A549 (cell line): ENCODE results near the gene DOK7. TPM values are rescaled to one million over a fixed set of nuclear protein-coding genes. Genes with fewer than 3 reads are reported as not detected.

Source experiments
- ATAC-seq, 2 experiments: fragments of 200-7000 bp in 1 of 2; fragments of >200 bp in 1 of 2; cut with Nextera tagmentation in 1 of 2; cut with Tn5 transposase in 1 of 2; 3 replicates each; pipeline versions ENCODE4 v1.8.0 to v1.9.1; 2018 to 2020; ENCODE audit warnings: mild to moderate bottlenecking in 1 of 2, moderate library complexity in 1 of 2
- CTCF ChIA-PET: fragments of 300-600 bp; sonication (Branson Sonifier 250); formaldehyde crosslinking; extraction: SDS; loops from one replicate; lab custom pipeline; 2021; ENCODE audit warnings: antibody characterized with exemption, inconsistent platforms; lab: Yijun Ruan, JAX
- POLR2A ChIA-PET: fragments of 350-600 bp; formaldehyde crosslinking; extraction: SDS; loops from one replicate; lab custom pipeline; 2021; ENCODE audit warnings: antibody characterized with exemption, inconsistent platforms; lab: Yijun Ruan, JAX
- DNase-seq, 2 experiments: peaks; one replicate each; pipeline versions ENCODE4 v3.0.0 to v3.0.0-alpha.2; 2011 to 2016; ENCODE audit warnings: low read depth in 1 of 2, low spot score in 1 of 2
- FAIRE-seq: peaks from 2 replicates; lab custom pipeline; 2011; peaks lifted over from hg19 to GRCh38; lab: Jason Lieb, UNC
- H3K27ac ChIP-seq, 2 experiments: fragments of >200 bp; sonication (Bioruptor Twin); formaldehyde crosslinking; 3 replicates each; pipeline ENCODE4 v1.5.1; 2016 to 2017
- H3K4me1 ChIP-seq: fragments of >200 bp; sonication (Bioruptor Twin); formaldehyde crosslinking; 3 replicates; pipeline ENCODE4 v1.6.1; 2016
- H3K4me2 ChIP-seq: fragments of >200 bp; sonication (Bioruptor Twin); formaldehyde crosslinking; 3 replicates; pipeline ENCODE4 v1.6.1; 2016
- H3K4me3 ChIP-seq: fragments of >200 bp; sonication (Bioruptor Twin); formaldehyde crosslinking; 3 replicates; pipeline ENCODE4 v1.5.1; 2016
- H3K9me3 ChIP-seq: fragments of >200 bp; sonication (Bioruptor Twin); formaldehyde crosslinking; 3 replicates; pipeline ENCODE4 v1.6.1; 2016
- ATOH8 ChIP-seq: fragments of 250-450 bp; sonication (Bioruptor Pico); IDR thresholded peaks from 2 replicates; pipeline ENCODE4 v1.5.0; 2020; ENCODE audit warnings: low read depth, mild to moderate bottlenecking, moderate library complexity
- BCL3 ChIP-seq: fragments of >200 bp; sonication (Bioruptor Twin); formaldehyde crosslinking; IDR thresholded peaks from 3 replicates; pipeline ENCODE4 v1.6.1; 2016
- BHLHE40 ChIP-seq: IDR thresholded peaks from 2 replicates; pipeline ENCODE4 v1.6.1; 2012; ENCODE audit warnings: low read depth, low read length, inconsistent platforms
- CEBPB ChIP-seq, 2 experiments: fragments of >200 bp in 1 of 2; sonication (Bioruptor Twin) in 1 of 2; formaldehyde crosslinking in 1 of 2; IDR thresholded peaks; 2 replicates each; pipeline ENCODE4 v1.6.1; 2012 to 2016
- CHD4 ChIP-seq: fragments of 200-600 bp; sonication (generic); IDR thresholded peaks from 2 replicates; pipeline ENCODE4 v1.6.1; 2016; ENCODE audit warnings: antibody characterized with exemption, mild to moderate bottlenecking, borderline replicate concordance
- E2F6 ChIP-seq: IDR thresholded peaks from 2 replicates; pipeline ENCODE4 v1.6.1; 2012; ENCODE audit warnings: low read depth, borderline replicate concordance
- FOSB ChIP-seq: fragments of 250-450 bp; sonication (Bioruptor Pico); IDR thresholded peaks from 2 replicates; pipeline ENCODE4 v1.5.0; 2020; ENCODE audit warnings: mild to moderate bottlenecking, moderate library complexity
- GATA3 ChIP-seq: IDR thresholded peaks from 2 replicates; pipeline ENCODE4 v1.6.1; 2012; ENCODE audit warnings: borderline replicate concordance
- HEYL ChIP-seq: fragments of 250-450 bp; sonication (Bioruptor Pico); IDR thresholded peaks from 2 replicates; pipeline ENCODE4 v1.8.0; 2021; ENCODE audit warnings: mild to moderate bottlenecking, moderate library complexity
- HOXB13 ChIP-seq: fragments of 250-450 bp; sonication (Bioruptor Pico); IDR thresholded peaks from 2 replicates; pipeline ENCODE4 v1.5.0; 2020; ENCODE audit warnings: low read depth, mild to moderate bottlenecking, moderate library complexity
- JUN ChIP-seq, 2 experiments: fragments of >200 bp; sonication (Bioruptor Twin); formaldehyde crosslinking; IDR thresholded peaks; 2 replicates in 1 of 2; 3 replicates in 1 of 2; pipeline ENCODE4 v1.6.1; 2016 to 2017
- JUNB ChIP-seq: fragments of >200 bp; sonication (Bioruptor Twin); formaldehyde crosslinking; IDR thresholded peaks from 2 replicates; pipeline ENCODE4 v1.6.1; 2016
- MAZ ChIP-seq: fragments of 150-350 bp; IDR thresholded peaks from 2 replicates; pipeline ENCODE4 v1.6.1; 2014; ENCODE audit warnings: antibody characterized with exemption, low read depth, low read length, borderline replicate concordance
- PHF8 ChIP-seq: fragments of 200-600 bp; sonication (generic); IDR thresholded peaks from 2 replicates; pipeline ENCODE4 v1.6.1; 2016; ENCODE audit warnings: low read depth, mild to moderate bottlenecking, antibody characterized with exemption, moderate library complexity, borderline replicate concordance
- POLR2A ChIP-seq: IDR thresholded peaks from 2 replicates; pipeline ENCODE4 v1.6.1; 2012; ENCODE audit warnings: mild to moderate bottlenecking, low read length
- POLR2AphosphoS2 ChIP-seq: conservative IDR thresholded peaks from 2 replicates; pipeline ENCODE4 v1.6.1; 2012; ENCODE audit warnings: low read length, improper control_type of control experiment, inconsistent platforms
- RARB ChIP-seq: fragments of 250-450 bp; sonication (Bioruptor Pico); IDR thresholded peaks from 2 replicates; pipeline ENCODE4 v1.8.0; 2021; ENCODE audit warnings: mild to moderate bottlenecking, moderate library complexity
- RCOR1 ChIP-seq: fragments of 150-350 bp; IDR thresholded peaks from 2 replicates; pipeline ENCODE4 v1.6.1; 2014; ENCODE audit warnings: antibody characterized with exemption, low read length, low read depth
- REST ChIP-seq: fragments of 200-600 bp; sonication (generic); IDR thresholded peaks from 2 replicates; pipeline ENCODE4 v1.6.1; 2016; ENCODE audit warnings: antibody characterized with exemption, mild to moderate bottlenecking, moderate library complexity
- RFX5 ChIP-seq: fragments of 450-650 bp; IDR thresholded peaks from 2 replicates; pipeline ENCODE4 v1.7.1; 2014; ENCODE audit warnings: antibody characterized with exemption, mild to moderate bottlenecking, moderate library complexity
- ZC3H11A ChIP-seq: fragments of 450-650 bp; IDR thresholded peaks from 2 replicates; pipeline ENCODE4 v1.6.1; 2014; ENCODE audit warnings: antibody characterized with exemption, mild to moderate bottlenecking
- ZNF302 ChIP-seq: fragments of 250-450 bp; sonication (Bioruptor Pico); IDR thresholded peaks from 2 replicates; pipeline ENCODE4 v1.9.0; 2021; ENCODE audit warnings: inconsistent platforms, mild to moderate bottlenecking, moderate library complexity
- ZSCAN20 ChIP-seq: fragments of 250-450 bp; sonication (Bioruptor Pico); IDR thresholded peaks from 2 replicates; pipeline ENCODE4 v1.8.0; 2022; ENCODE audit warnings: mild to moderate bottlenecking, moderate library complexity
- WGBS: methylation state at CpG from one replicate; pipeline ENCODE4 v1.1.6; 2017; ENCODE audit errors: missing lambda C conversion rate; 5-methylcytosine and 5-hydroxymethylcytosine counted together
- polyA plus RNA-seq, 4 experiments: library from polyadenylated mRNA; depleted of rRNA in 3 of 4; stranded (reverse); fragments of >200 nt; fragmentation: RNase III in 1 of 4; extraction: RNeasy Plus Mini Kit Qiagen cat#74134 plus additional on column Dnase treatment in 1 of 4; gene quantifications; 2 replicates in 3 of 4; 3 replicates in 1 of 4; pipeline ENCODE4 v1.2.3, GENCODE V29; 2011 to 2017

Gene DOK7
- polyA plus RNA-seq, 2 of the 4 experiments (the other 2 are of a cell fraction) = 0.17 to 0.21 TPM

DNA sequence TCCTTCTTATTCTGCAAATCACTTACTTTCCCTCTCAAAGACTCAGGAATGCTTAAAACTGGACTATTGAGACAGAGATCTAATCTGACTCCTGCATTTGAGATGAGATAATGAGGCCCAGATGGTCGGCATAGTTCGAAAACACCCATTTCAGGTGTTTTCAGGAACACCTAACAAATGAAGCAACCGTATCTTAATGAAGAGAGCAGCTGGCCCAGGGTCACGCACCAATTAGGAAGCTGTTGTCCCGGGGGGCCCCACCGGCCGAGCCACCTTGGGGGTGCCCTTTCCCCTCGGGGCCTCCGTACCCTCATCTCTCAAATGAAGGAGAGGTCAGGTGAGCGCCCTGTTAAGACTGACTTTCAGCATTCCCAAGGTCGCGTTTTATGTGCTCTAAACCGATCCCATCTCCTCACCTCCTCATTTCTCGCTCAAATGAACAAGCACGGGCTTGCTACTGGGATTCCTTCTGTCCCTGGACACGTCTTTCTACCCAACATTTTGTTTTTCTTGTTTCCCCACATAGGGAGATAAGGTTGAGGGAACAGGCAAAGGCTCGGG, 68.3 kb downstream of the DOK7 start:
- no peak for TF ChIP-seq ATOH8 (CRISPR knock-in tag)
- TF ChIP-seq FOSB (CRISPR knock-in tag) = no peak
- TF ChIP-seq ZNF302 (CRISPR knock-in tag) = no peak
- no peak for TF ChIP-seq ZC3H11A
- TF ChIP-seq BHLHE40 = no peak
- Histone ChIP-seq H3K4me1 (peaks cover 8% of the 10 kb centered on the region; the same call in 2 of the 3 replicates), H3K27ac (peak overlapping the region; percentile 87 to 93), H3K4me3 (peak overlapping the region; percentile 92), H3K4me2 (peak overlapping the region; percentile 96), H3K9me3 (no peaks in the 10 kb centered on the region)
- FAIRE-seq = no peak
- ChIA-PET POLR2A (no interaction called here), CTCF (no interaction called here)
- no peak for DNase-seq
- ATAC-seq = no peak
- WGBS = 34% methylated on average over 17 of the region's 17 CpGs

DNA sequence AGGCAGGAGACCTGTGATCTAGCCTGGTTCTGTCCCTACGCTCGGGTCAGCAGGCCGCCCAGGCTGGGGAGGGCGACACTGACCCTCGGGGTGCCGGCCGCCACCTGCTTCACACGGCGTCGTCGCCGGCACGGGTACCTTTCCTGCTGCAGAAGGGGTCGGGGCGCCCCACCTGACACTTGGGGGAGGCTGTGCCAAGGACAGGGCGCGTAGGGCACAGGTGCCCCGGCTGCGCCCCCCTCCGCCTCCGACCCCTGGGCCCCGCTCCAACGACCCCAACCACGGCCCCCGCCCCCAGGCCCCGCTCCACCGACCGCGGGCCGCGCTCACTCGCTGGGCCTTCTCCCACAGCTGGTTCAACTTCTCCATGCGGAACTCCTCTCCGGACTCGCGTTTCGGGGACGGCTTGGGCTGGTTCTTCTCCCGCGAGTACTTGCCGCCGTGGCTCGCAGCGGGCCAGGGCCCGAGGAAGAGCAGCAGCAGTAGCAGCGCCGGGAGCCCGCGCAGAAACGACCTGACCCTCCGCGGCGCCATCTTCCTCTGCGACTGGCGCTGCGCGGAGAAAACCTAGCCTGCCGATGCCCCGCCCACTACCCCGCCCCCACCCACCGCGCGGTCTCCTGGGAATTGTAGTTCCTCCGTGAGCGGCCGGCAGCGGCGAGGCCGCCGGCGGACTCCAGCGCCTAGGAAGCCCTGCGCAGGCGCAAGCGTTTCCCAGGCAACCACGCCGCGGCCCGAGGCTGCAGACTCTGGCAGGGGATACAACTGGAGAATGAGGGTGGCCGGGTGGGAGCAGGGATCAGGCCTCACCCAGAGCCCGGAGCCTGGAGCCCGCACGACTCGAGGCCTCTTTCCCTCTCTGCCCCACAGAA, 69.0 kb downstream of the DOK7 start, which contains the start of gene LRPAP1:
Gene LRPAP1, minus strand, starts transcription at position 544 of the 872 bp plus-strand sequence. Its CDS starts 10 bp downstream, at position 534.
- Histone ChIP-seq H3K9me3 (no peaks in the 10 kb centered on the region), H3K4me2 (peak within 1 kb of the TSS; percentile 96), H3K4me3 (peak within 1 kb of the TSS; percentile 92), H3K27ac (peak within 1 kb of the TSS; percentile 87 to 93), H3K4me1 (peaks cover 8% of the 10 kb centered on the region; the same call in 2 of the 3 replicates)
- ChIA-PET CTCF (no interaction called here), POLR2A (no interaction called here)
- DNase-seq (peak; percentile 81 to 97), ATAC-seq (peak; percentile 94 to 97), FAIRE-seq (no peak)
- WGBS = 0% methylated on average over 7 of the region's 84 CpGs
- TF ChIP-seq RFX5 = no peak
- peak; percentile 89; the same call in 1 of the 3 replicates for TF ChIP-seq BCL3
- TF ChIP-seq JUN (IDR thresholded peaks at IDR 0.05) = peak; percentile 59 to 82; a peak in 4 of 5 replicates
- TF ChIP-seq E2F6 = peak; percentile 7; the same call in 1 of the 2 replicates
- no peak for TF ChIP-seq HOXB13 (CRISPR knock-in tag)
- no peak for TF ChIP-seq ZSCAN20 (CRISPR knock-in tag)
- TF ChIP-seq MAZ = no peak
- no peak for TF ChIP-seq BHLHE40
- TF ChIP-seq CEBPB (IDR thresholded peaks at IDR 0.05) = no peak
- TF ChIP-seq PHF8 = peak; percentile 97
- TF ChIP-seq RARB = no peak
- TF ChIP-seq POLR2A = peak; percentile 92
- no peak for TF ChIP-seq POLR2AphosphoS2

DNA sequence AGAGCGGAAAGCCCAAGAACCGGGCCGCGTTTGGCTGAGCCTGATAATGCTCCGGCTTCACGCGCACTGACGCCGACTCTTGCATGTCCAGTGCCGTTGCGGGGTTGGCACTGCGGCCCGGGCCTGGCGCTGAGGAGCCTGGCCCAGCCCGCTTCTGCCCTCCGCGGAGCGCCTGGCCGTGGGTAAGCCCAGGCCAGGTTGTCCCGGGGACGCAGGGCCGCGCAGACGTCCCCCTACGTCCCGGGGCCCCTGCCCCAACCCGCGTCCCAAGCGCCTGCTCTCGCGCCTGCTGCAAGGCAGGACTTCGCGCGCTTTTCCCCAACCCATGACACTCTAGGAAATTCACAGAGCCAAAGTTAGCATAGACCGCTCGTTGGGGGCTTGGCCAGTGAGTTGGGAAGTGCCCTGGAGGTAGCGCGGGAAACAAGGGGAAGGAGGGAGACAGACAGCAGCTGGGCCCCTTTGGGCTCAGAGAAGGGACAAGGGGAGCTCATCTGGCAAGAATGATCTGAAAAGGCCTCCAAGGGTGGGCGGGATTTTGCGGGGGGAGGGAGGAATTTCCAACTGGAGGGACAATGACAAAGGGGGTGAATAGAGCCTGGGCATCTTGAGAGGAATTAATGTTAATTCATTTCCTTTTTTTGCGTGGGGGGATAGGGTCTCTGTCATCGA, 69.8 kb downstream of the DOK7 start:
- H3K27ac ChIP-seq = peak overlapping the region in 1 of 2 experiments; percentile 66; a peak in 2 of 6 replicates
- DNase-seq = no peak
- POLR2A ChIA-PET = no interaction called here
- H3K4me3 ChIP-seq = peak overlapping the region; percentile 92
- ATAC-seq = peak; percentile 72 to 78; a peak in 5 of 6 replicates
- H3K4me2 ChIP-seq = peak overlapping the region; percentile 84
- 64% methylated on average over 27 of the region's 42 CpGs for WGBS
- H3K9me3 ChIP-seq = no peaks in the 10 kb centered on the region
- H3K4me1 ChIP-seq = peaks cover 8% of the 10 kb centered on the region; the same call in 2 of the 3 replicates
- CTCF ChIA-PET = no interaction called here
- no peak for FAIRE-seq
- TF ChIP-seq HEYL (CRISPR knock-in tag) (no peak), RCOR1 (no peak), JUNB (no peak), REST (no peak), BCL3 (no peak), RFX5 (no peak), CHD4 (no peak), GATA3 (no peak), POLR2AphosphoS2 (no peak)
